GM19397 (cell line): Measurements from ENCODE around the gene DCLK3.

Source experiments
- ATAC-seq: cut with Tn5 transposase; IDR thresholded peaks from one replicate; pipeline ENCODE4 v1.9.1; 2021; ENCODE audit warnings: mild to moderate bottlenecking, moderate library complexity; ENCODE audit not compliant: unreplicated experiment

The DCLK3 gene

DNA sequence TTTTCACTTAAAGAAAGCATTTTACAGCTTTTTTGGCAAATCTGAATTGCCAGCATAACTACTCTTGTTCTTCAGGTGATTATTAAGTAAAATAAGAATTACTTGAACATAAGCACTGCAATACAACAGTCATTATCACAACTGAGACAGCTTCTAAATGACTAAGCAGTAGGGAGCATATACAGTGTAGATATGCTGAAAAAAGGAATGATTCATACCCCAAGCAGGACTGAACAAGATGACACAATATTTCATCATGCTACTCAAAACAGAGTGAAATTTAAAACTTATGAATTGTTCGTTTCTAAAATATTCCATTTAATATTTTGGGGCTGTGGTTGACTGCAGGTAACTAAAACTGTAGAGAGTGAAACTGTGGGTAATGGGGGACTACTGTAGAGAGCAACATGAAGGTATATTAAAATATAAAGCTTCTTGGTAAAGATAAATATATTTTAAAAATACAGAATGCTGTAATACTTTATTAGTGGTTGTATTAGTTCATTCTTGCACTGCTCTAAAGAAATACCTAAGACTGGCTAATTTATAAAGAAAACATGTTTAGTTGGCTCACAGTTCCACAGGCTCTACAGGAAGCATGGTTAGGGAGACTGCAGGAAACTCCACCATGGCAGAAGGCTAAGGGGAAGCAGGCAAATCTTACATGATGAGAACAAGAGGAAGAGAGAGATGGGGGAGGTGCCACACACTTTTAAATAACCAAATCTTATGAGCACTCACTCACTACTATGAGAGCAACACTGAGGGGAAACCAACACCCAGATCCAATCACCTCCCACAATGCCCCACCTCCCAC lies 84.8 kb downstream of the DCLK3 start:
- no peak for ATAC-seq

DNA sequence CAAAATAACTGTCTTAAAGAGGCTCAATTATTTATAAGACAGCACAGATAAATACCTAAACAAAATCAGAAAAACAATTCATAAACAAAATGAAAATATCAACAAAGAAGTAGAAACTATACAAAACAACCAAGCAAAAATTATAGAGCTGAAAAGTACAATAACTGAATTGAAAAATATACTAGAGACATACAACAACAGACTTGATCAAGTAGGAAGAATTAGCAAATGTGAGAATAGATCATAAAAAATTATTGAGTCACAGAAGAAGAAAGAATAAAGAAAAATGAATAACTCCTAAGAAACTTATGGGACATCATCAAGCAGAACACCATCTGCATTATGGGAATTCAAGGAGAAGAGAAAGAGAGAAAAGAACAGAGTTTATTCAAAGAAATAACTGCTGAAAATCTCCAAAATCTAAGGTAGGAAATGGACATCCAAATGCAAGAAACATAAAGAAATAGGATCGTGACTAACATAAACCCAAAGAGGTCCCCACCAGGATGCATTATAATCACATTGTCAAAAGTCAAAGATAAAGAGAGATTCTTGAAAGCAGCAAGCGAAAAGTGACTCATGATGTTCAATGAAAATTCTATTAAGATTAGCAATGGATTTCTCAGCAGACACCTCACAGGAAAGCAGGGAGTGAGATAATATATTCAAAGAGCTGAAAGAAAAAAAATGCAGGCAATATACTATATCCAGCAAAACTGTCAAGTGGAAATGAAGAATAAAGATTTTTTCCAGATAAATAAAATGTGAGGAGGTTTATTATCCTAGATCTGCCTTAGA lies 85.9 kb downstream of the DCLK3 start:
- no peak for ATAC-seq

DNA sequence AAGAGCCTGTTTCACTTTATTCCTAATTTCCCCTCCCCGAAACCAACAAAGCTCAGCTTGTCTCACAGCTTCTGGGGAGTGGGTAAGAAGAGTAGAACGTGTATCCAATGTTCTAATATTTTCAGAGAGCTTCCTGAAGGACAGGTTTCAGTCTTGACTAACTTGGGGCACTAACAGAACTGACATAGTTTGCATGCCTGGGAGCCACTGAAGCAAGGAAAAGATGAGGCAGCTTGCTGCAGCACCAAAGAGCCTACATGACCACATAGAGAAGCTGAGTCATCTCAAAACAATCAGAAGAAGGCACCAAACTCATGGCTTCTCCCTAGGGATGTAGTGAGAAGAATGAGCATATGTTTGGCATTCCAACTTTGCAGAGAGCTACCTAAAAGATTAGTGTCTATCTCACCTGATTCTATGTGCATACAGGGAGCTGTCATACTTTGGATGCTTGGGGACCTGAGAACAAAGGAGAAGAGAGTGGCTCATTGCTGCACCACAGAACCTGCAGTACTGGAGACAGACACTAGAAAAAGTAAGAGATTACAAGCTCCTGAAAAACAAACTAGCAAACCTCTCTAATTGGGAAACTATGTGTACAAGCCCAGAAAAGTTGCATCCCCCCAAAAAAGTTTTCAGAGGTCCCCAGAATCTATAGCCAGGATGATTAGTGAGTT lies 86.9 kb downstream of the DCLK3 start:
- peak; percentile 74 for ATAC-seq

DNA sequence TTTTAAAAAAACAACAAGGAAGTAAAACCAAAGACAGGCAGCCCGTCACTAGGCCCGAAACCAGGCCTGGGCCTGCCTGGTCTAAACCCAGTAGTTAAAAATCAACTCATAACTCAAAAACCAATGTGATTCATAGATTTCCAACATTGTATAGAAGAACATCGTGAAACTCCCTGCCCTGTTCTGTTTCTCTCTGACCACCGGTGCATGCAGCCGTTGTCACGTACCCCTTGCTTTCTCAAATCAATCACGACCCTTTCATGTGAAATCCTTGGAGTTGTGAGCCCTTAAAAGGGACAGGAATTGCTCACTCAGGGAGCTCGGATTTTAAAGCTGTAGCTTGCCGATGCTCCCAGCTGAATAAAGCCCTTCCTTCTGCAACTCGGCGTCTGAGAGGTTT lies 89.5 kb downstream of the DCLK3 start:
- ATAC-seq: no peak

DNA sequence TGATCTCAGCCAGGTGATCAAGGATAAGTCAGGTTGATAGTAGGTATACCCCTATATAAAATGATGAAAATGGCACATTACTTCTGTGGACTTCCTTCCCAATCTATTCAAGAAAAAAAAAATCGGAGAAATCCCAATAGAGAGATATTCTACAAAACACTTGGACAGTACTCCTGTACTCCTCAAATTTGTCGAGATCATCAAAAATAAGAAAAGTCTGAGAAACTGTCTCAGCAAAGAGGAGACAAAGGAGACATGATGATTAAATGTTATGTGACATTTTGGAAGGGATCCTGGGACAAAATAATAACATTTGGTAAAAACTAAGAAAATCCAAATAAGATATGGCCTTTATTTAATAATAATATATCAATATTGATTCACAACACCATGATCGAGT lies 94.6 kb downstream of the DCLK3 start:
- ATAC-seq: no peak

DNA sequence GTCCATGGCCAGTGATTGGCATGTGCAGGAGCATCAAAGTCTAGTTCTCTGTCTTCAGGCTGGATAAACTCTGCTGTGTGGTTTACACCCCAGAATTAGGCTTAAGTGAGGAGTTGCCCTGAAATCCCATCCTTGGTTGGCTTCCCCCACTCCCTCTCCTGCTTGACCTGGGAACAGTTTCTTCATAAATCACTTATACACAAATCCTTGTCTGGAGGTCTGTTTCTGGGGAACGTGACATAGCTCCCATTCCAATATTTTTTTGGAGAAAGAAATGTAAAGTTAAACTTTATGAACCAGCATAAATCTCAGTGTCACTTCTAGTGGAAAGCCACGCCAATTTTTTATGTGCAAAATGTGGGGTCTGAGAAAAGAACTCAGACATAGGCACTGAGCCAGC lies 98.2 kb downstream of the DCLK3 start:
- ATAC-seq: no peak

DNA sequence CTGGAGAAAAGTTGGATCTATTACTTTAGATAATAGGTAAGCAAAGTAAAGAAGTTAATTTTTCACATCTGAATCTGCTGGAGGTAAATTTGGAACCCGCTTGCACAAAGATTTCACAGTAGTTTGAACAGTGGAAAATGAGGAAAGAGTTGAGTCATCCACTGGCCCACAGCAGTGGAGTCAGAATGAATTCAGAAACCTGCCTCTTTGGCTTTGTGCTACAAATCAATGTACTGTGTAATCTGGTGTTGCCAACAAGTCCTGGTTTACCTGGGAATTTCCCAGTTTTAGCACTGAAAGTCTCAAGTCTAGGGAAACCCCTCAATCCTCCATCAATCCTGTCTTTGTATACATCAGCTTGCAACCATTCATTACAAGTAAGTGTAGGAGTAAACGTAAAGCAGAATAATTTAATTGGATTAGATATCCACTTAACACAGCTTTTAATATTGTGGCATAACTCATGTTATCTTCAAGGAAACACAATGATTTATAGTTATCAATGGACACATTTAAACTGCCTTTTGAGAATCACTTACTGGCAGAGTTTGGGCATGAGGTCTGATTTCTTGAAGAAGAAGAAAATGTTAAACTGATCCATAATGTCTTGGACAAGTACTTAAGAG lies 100.6 kb downstream of the DCLK3 start:
- peak; percentile 60 for ATAC-seq

DNA sequence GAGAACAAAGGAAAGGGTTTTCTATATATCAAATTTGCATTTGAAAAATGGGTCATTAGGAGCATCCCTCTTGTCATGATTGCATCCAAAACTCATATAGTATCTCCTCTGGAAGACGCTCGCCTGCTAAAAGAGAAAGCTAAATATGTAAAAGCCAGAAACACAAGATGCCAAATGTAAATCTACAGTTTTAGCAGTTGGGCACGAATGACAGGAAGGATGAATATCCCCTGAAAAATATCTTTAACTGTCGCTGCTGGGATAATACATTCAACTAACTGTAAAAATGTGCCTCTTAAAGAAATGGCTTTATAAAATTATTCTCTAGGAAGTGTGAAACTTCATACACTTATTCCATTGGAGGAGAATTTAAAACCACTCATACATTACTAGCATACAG lies 101.7 kb downstream of the DCLK3 start:
- ATAC-seq: no peak
